Measurements from ENCODE around the gene HIF3A.
"Not testable (repeated sequence)": the region's sequence is repeated elsewhere in the genome, so short reads cannot be mapped to it uniquely, and the experiment has no call there.

HIF3A gene

DNA sequence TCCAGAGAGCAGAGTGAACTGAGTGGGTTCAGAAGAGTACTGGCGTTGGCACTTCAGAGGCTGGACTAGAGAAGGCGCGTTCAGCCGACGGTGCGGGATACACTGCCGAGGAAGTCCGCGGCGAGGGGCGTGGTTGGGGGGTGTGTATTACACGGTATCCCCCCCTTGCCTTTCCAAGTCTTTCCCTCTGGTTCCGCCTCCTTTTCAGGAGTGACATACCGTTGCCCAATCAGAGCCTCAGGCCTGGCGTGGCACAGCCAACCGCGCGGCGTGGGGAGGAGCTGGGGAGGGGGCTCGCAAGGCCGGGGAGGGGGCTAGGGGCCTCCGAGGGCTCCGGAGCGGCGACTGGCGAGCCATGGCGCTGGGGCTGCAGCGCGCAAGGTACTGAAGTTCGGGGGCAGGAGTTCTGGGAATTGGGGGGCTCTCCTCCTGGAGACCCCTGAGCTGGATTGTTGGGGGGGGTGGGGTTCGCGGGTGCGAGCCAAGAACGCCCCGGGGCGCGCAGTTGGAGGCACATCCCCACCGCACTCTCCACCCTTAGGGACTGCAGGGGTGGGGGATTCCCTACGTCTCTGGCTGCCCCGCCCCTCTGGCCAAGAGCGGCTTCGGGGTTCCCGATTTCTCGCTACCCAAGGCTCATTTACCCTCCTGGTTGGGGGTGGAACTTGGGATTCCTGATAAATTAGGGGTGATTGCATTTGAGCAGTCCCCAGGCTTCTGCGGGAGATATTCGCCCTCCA lies at the start of gene HIF3A:
HIF3A (plus strand) TSS at position 321 of the 740 bp plus-strand sequence; CDS start at position 356, 35 bp downstream.
- peak; percentile 92 for DNase-seq

DNA sequence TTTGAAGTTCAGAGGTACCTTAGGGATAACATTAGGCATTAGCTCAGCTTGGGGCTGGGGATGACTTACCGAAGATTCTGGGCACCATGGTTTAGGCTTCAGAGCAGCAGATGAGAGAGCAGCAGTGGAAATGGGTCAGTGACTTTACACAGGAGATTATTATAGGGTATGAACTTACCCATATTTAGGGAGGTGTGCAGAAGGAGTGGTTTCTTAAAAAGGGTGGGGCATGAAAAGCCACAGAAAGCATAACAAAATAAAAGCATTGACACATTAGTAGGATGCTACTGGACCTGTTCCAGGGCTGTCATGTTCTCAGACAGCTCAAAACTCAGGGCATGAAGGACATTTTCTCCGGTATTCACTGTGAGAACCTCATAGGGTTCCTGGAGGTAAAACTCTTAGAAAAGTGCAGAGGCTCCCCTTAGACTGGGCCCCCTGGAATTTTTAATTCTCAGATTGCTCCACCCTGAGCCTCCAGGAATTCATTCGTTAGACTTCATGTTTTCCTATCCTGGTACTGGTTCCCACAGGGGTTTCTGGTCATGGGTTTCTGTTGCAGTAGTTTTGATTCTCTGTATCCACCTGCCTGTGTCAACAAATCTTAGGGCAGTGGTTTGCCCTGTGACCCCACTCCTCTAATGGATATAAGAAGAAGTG lies 46.6 kb upstream of the HIF3A start:
- no peak for DNase-seq

DNA sequence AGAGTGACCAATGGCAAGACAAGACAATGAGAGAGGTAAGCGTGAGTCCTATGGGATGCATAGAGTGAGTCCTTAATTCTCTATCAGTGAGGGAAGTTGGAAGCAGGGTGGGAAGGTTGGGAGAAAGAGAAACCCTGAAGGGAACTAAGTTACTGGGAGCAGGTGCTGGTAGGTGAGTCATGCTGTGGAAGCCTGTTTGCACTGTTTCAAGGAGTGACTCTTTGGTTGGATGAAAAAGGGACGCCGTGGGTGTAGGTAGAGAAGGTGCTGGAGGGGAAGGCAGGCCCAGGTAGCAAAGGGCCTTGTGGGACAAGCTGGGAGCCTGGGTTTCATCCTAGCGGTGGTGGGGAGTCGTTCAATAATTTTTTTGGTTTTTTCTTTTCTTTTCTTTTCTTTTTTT lies 45.4 kb upstream of the HIF3A start:
- DNase-seq = no peak

DNA sequence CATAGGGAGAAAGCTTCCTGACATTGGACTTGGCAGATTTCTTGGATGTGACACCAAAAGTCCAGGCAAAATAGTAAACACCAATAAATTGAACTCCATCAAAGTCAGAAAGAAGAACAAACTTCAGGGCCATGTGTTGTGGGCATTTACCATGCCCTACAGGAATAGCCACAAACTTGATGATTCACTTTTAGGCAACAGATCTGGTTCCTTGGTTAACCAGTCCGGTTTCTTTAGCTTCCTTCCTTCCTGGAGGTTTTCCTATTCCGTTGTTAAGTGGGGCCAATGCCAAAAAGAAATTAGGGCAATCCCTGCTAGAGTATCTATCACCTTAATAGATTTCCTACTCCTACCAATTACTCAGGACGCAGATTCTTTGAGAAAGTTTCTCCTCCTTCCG lies 42.1 kb upstream of the HIF3A start:
- no peak for DNase-seq

DNA sequence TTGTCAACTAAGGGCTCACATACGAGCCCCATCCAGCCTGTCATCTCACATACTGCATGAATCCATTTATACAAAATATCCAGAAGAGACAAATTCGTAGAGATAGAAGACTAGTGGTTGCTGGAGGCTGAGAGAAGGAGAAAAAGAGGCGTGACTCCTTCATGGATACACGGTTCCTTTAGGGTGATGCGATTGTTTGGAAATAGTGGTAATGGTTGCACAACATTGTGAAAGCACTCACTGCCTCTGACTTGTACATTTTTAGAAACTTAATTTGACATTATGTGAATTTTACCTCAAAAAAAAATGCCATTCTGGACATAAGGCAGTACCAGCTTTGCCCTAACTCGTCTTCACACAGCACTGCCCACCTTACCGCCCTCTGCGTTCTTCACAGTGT lies 40.0 kb upstream of the HIF3A start:
- no peak for DNase-seq

DNA sequence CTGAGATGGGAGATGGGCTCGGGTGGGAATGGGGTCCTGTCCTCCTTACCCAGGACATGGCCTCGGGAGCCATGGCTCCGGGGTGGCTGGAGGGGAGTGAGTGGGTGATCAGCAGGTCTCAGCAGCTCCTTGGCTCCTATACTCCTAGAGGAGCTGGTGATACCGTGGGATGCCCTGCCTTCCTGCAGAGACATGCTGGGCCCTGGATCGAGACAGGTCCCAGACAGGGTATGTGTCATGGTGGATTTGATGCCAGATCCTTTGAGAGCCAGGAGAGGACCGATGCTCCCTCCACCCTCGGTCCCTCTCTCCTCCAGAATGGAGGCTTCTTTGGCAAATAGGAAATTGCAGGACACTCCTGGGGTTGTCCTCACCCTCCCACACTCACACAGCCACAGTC lies 35.3 kb upstream of the HIF3A start:
- DNase-seq = not testable (repeated sequence)

DNA sequence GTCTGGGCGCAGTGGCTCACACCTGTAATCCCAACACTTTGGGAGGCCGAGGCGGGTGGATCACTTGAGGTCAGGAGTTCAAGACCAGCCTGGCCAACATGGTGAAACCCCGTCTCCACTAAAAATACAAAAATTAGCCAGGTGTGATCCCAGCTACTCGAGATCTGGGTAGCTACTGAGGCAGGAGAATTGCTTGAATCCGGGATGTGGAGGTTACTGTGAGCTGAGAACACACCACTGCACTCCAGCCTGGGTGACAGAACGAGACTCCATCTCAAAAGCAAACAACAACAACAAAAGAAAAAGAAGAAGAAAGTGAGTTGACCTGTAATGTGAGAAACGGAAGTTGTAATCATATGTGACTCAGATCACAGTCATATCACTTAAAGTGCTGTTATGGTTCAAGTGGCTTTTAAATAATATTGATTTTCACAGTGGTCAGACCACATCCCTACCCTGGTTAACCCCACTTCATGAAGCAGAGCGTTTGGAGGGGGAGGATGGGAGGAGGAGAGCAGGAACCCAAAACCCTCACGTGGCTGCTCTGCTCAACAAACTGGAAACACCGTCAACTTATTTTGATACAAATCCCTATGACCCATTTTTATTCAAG lies 34.1 kb upstream of the HIF3A start:
- not testable (repeated sequence) for DNase-seq

DNA sequence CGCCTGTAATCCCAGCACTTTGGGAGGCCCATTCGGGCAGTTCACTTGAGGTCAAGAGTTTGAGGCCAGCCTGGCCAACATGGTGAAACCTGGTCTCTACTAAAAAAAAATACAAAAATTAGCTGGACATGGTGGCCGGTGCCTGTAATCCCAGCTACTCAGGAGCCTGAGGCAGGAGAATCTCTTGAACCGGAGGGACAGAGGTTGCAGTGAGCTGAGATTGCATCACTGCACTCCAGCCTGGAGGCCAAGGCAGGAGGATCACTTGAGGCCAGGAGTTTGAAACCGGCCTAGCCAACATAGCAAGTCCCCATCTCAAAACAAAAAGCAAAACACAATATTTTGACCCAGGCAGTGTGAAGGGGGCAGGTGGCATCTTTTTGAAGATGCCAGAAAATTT lies 32.0 kb upstream of the HIF3A start:
- DNase-seq = not testable (repeated sequence)

DNA sequence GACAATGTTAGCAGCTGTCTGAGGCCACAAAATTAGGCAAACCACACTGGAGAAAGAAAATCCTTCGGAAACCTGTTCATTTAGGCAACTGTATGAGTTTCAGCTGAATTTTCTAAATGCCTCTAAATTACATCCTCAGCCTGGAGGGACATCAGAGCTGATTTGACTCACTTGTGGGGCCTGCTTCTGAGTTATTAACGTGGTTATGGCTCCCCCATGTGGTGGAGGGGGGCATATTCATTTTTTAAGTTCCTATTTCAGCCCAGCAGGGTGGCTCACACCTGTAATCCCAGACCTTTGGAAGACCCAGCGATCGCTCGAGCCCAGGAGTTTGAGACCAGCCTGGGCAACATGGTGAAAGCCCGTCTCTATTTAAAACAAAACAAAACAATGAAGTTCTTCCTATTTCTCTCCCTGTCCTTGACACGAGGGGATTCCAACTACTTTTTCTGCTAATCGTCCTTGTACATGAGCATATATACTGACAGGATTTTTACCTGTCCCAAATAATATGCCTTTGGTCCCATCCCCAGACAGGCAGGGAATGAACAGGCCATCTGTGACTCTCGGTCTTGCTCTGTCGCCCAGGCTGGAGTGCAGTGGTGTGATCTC lies 31.5 kb upstream of the HIF3A start:
- peak; percentile 81 for DNase-seq

DNA sequence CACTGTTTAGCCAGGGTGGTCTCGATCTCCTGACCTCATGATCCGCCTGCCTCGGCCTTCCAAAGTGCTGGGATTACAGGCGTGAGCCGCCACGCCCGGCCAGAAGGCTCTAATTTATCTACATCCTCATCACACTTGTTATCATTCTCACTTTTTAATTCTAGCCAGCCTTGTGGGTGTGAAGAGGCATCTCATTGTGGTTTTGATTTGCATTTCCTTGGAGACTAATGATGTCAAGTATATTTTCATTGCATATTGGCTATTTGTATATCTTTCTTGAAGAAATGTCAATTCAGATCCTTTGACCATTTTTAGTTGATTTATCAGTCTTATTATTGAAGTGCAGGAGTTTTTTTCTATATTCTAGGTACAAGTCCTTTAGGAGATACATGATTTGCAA lies 27.7 kb upstream of the HIF3A start:
- no peak for DNase-seq

DNA sequence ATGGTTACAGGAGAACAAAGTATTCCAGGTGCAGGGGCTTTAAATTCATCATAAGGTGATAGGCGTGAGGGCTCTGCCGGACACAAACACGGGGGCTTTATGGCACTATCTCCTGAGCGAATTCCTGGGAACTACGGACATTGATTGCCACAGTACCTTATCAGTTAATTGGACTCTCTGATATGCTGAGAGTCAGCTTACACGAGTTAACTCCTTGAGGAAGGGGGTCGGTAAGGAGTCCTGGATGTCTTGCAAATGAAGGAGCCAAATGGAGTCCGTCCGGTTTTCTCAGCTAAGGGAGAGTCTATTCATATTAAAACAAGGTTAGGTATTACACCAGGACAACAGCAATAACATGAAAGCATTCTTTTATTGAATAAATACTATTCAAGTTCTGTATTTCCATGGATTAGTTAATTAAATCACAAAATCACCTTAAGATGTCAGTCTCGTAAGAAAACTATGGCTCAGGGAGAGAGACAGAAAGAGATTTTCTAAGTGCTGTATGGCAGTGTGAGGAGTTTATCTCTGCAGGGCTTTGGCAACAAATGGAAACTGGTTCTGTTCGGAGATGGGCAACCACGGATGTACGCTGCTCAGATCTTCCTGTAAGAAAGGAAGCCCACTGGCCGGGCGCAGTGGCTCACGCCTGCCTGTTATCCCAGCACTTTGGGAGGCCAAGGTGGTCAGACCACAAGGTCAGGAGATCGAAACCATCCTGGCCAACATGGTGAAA lies 26.2 kb upstream of the HIF3A start:
- DNase-seq = no peak

DNA sequence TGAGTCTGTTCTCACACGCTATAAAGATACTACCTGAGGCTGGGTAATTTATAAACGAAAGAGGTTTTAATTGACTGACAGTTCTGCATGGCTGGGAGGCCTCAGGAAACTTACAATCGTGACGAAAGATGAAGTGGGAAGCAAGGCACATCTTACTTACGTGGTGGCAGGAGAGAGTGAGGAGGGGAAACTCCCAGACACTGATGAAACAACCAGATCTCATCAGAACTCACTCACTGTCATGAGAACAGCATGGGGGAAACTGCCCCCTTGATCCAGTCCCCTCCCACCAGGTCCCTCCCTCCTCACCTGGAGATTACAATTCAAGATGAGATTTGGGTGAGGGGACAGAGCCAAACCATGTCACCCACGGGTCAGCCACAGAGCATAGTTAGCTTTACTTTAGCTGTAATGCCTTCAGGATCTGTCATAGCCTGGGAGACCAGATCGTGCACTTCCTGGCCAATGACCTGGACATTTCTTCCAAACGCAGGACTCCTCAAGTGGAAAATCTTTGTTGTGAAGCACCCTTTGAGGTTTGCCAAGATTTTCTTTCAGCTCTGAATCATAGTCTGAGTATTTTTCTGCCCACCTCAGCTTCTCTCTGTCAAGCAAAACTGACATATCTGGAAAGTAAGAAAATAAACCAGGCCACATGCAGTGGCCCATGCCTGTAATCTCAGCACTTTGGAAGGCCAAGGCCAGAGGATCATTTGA lies 25.2 kb upstream of the HIF3A start:
- DNase-seq = no peak

DNA sequence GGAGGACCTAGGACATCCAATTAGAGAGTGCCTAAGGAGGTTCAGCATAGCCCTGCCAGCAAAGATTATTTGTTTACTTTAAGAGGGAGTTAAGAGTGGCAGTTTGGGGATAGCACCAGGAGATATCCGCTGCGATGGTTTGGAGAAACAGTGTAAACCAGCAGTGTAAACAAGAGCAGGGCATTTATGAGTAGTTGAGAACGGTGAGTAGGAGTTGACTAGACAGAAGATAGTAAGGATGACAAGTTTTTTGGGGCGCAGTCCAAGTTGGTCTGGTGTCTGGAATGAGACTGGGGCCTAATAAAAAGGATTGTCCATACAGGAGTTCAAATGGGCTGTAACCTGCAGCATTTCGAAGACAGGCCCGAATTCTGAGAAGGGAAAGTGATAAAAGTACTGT lies 22.9 kb upstream of the HIF3A start:
- DNase-seq = not testable (repeated sequence)

DNA sequence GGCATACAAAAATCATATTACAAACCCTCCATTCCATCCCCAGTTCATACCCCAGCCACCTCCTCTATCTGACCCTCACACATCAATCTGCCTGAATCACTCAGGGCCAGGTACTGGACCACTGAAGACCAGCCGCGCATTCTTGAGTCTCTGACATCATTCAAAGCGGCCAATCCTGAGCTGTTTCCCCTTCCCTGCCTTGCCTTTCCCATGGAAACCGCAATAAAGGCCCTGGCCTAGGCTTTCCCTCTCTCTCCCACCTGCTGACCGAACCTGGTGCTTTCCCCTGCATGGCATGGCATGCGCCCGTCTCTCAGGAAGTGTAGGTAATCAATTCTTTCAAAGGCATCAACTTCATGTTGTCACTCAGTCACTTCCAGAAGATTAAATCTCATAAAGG lies 17.7 kb upstream of the HIF3A start:
- no peak for DNase-seq

DNA sequence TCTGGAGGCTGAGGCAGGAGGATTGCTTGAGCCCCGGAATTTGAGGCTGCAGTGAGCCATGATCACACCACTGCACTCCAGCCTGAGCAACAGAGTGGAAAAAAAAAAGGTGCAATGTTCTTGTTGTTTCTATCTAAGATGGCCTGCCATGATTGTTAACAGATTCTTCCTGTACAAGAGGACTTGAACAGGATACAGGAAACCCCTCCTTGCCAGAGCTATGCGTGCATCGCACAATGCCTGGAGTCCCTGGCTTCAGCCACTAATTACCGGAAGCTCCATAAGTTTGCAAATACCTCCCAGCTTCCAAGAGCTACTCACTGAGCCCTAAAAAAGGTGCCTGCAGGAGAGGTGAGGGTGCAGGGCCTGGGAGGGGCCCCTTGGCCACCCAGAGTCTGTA lies 13.1 kb upstream of the HIF3A start:
- no peak for DNase-seq

DNA sequence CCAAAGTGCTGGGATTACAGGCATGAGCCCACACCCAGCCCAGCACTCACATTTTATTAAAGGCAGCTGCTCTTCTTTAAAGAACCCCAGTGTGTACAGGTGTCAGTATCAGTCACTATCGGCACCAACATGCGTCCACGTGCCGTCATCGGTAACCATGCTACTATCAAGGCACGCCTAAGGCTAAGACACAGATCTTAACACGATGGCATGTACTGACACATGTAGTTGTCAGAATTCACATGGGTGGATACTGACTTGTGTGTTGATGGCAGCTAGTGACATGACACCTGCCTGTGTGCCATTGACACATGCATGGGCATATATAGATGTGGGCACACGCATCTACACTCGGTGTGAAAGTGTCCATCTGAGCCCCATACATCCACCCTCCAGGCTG lies 12.2 kb upstream of the HIF3A start:
- no peak for DNase-seq

DNA sequence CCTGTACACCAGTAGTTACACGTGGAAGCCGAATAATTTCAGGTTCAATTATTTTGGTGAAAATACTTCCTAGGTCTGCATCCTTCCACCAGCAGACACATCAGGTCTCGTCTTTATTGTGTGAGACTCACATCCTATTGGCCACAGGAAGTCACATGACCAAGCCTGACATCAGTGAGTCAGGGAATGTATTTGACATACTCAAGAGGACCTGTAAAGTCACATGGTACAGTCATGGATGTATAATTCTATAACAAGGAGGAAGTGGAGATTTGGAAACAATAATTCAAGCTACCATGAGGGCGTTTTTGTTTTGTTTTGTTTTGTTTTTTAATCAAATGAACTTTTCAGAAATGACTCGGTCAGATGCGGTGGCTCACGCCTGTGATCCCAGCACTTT lies 9.3 kb upstream of the HIF3A start:
- no peak for DNase-seq

DNA sequence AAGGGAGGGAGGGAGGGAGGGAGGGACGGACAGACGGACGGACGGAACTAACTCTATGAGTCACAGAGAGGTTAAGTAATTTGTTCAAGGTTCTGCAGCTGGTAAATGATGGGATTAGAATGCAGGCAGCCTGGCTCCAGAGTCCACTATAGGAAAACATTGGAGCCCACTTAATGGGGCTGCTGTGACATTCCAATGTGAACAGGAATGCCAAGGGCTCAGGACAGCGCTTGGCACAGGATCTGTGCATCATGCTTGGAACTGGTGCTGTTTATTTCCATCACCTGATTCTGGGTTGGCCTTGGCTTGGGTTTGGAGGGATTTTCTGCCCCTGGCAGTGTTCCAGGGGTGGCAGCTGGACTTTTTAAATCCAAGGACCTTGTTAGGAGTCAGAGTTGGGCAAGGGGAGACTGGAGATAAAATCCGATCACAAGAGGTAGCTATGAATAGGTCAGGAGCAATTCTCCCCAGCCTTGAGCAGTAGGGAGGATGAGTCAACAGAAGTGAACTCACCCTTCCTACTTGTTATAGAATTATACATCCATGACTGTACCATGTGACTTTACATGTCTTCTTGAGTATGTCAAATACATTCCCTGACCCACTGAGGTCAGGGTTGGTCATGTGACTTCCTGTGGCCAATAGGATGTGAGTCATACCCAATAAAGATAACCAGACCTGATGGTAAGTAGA lies 7.8 kb upstream of the HIF3A start:
- peak; percentile 74 for DNase-seq

DNA sequence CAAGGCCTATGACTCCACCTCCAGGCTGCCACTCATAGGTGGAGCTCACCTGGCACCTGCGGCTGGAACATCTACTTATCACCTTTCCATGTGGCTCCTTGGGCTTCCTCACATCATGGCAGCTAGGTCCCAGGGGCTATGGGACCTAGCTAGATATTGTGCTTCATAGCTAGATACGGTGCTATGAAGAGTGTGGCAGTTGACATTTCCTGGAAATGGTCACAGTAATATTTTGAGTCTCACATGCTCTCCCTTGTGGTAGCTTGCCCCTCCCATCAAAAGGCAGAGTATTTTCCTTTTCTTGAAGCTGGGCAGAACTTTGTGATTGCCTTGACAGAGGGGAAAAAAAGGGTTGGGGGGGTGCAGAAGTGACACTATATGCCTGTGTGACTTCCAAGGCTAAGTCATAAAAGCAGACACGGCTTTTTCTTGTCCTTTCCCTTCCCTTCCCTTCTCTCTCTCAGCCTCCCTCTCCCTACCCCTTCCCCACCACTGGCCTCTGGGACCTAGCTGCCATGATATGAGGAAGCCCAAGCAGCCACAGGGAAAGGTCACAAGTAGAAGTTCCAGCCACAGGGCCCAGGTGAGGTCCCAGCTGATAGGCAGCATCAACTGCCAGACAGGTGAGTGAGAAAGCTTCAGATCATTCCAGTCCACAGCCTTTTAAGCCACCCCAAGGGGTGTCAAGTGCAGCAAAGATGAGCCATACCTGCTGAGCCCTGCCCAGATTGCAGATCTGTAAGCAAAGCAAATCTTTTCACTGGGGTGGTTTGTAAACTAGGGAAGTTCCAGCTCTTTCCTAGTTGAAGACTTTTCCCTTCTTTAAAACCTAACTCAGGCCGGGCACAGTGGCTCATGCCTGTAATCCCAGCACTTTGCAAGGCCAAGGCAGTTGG lies 6.9 kb upstream of the HIF3A start:
- no peak for DNase-seq

DNA sequence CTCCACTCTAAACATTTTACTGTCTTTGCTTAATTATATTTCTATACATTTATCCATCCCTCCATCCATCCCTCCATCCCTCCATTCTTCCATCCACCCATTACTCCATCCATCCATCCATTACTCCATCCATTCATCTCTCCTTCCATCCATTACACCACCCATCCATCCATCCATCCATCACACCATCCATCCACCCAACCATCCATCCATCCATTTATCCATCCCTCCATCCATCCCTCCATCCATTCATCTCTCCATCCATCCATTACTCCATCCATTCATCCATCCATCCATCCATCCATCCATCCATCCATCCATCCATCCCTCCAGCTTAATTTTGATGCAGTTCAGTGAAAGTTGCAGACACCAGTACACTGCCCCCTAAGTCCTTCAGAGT lies 5.0 kb upstream of the HIF3A start:
- DNase-seq = no peak

DNA sequence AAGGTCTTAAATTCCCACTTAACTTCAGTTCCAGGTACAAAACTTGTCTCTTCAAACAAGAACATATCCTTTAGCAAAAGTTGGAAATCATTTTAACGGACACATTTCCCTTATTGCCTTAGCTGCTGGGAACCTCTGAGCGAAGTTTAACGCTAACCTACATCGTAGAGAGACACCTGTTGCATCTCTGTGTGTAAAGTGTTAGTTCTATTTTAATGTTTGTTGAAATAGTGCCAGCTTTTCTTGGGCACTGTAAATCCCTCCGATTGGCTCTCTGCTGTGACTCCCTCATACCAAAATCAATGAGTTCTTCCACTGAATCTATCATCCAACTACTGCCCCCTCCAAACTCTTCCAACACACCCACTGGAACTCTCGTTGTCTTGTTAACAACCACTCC lies 2.3 kb upstream of the HIF3A start:
- DNase-seq = no peak

Measured in right forelimb (tissue), 1 donor.